Caco-2 (cell line): ENCODE measurements around the gene CDKN2B. TPM values are rescaled to one million over a fixed set of nuclear protein-coding genes. Genes with fewer than 3 reads are reported as not detected.

Source experiments
- BruUV-seq: library from RNA; stranded (reverse); fragments of 400-500 nt; replicated peaks from 2 replicates; lab custom pipeline; 2021; lab: Mats Ljungman, UMichigan
- CTCF ChIA-PET: fragments of 300-600 bp; sonication (Branson Sonifier 250); formaldehyde crosslinking; loops from one replicate; lab custom pipeline; 2022; ENCODE audit warnings: antibody characterized with exemption; lab: Charles Lee
- POLR2A ChIA-PET: fragments of 300-600 bp; sonication (Branson Sonifier 250); formaldehyde crosslinking; loops from one replicate; lab custom pipeline; 2022; ENCODE audit warnings: antibody characterized with exemption; lab: Charles Lee
- DNase-seq, 2 experiments: peaks; one replicate each; pipeline versions ENCODE4 v3.0.0 to v3.0.0-alpha.2; 2020 to 2022
- H3K27me3 ChIP-seq: replicated peaks from 2 replicates; pipeline ENCODE4 v1.6.0; 2011; ENCODE audit warnings: low read length; ENCODE audit not compliant: control insufficient read depth, insufficient read depth
- H3K36me3 ChIP-seq: 2 replicates; pipeline ENCODE4 v1.5.1; 2011; ENCODE audit warnings: low read length; ENCODE audit not compliant: control insufficient read depth, insufficient read depth
- H3K4me1 ChIP-seq: fragments of 250-450 bp; sonication (Bioruptor Pico); 2 replicates; pipeline ENCODE4 v1.5.1; 2020; ENCODE audit warnings: mild to moderate bottlenecking
- H3K4me3 ChIP-seq: 2 replicates; pipeline ENCODE4 v1.5.1; 2011; ENCODE audit warnings: low read depth, mild to moderate bottlenecking, control low read depth, low read length
- H3K9me3 ChIP-seq: fragments of 250-450 bp; sonication (Bioruptor Pico); 2 replicates; pipeline ENCODE4 v1.5.1; 2020; ENCODE audit warnings: mild to moderate bottlenecking, moderate library complexity
- H3K27ac Mint-ChIP-seq: one replicate; pipeline ENCODE4 v1.8.0; 2022; ENCODE audit warnings: mixed read lengths; ENCODE audit not compliant: unreplicated experiment
- H3K27me3 Mint-ChIP-seq: one replicate; pipeline ENCODE4 v1.8.0; 2022; ENCODE audit warnings: mixed read lengths; ENCODE audit not compliant: insufficient read depth, unreplicated experiment
- H3K36me3 Mint-ChIP-seq: one replicate; pipeline ENCODE4 v1.8.0; 2022; ENCODE audit warnings: mild to moderate bottlenecking, mixed read lengths; ENCODE audit not compliant: insufficient read depth, unreplicated experiment
- H3K4me1 Mint-ChIP-seq: one replicate; pipeline ENCODE4 v1.8.0; 2022; ENCODE audit warnings: low read depth, mixed read lengths; ENCODE audit not compliant: unreplicated experiment
- H3K4me3 Mint-ChIP-seq: one replicate; pipeline ENCODE4 v1.8.0; 2022; ENCODE audit warnings: mild to moderate bottlenecking, moderate library complexity, mixed read lengths; ENCODE audit not compliant: unreplicated experiment
- H3K9me3 Mint-ChIP-seq: one replicate; pipeline ENCODE4 v1.8.0; 2022; ENCODE audit warnings: mixed read lengths; ENCODE audit not compliant: unreplicated experiment
- CTCF ChIP-seq, 2 experiments: fragments of 200-600 bp in 1 of 2; IDR thresholded peaks; 1 replicate in 1 of 2; 2 replicates in 1 of 2; pipeline versions ENCODE4 v1.5.1 to v1.8.0; 2011 to 2022; ENCODE audit warnings: antibody characterized with exemption in 1 of 2, control low read depth in 1 of 2, inconsistent platforms in 1 of 2, low read depth in 1 of 2, low read length in 1 of 2, mild to moderate bottlenecking in 1 of 2, moderate library complexity in 1 of 2; ENCODE audit not compliant: insufficient read depth in 1 of 2, severe bottlenecking in 1 of 2, unreplicated experiment in 1 of 2
- intact Hi-C: fragments of 100-400 bp; cut with micrococcal nuclease; formaldehyde crosslinking; loops from one replicate; pipeline ENCODE4 v1.10.0; 2022; ENCODE audit not compliant: unreplicated experiment
- total RNA-seq: library from RNA; stranded (reverse); gene quantifications from 2 replicates; pipeline ENCODE4 v1.2.3, GENCODE V29; 2022

CDKN2B gene
- total RNA-seq, 1 experiment from 2014 or later: 7.6 TPM

- Histone ChIP-seq H3K27me3 (no peaks in the 10 kb centered on the region), H3K4me1 (no peaks in the 10 kb centered on the region), H3K36me3 (no peaks in the 10 kb centered on the region), H3K9me3 (no peaks in the 10 kb centered on the region), H3K4me3 (no peak overlapping the region)
- Mint-ChIP-seq H3K36me3 (peaks cover 5% of the 10 kb centered on the region), H3K27me3 (no peaks in the 10 kb centered on the region), H3K4me1 (no peaks in the 10 kb centered on the region), H3K27ac (no peak overlapping the region), H3K9me3 (no peaks in the 10 kb centered on the region), H3K4me3 (no peak overlapping the region)
- POLR2A ChIA-PET: no interaction called here
- intact Hi-C loops: loop anchor here (10.0 kb wide), 1 partner anchor 91 kb away; no protein-coding TSS in a partner anchor
- CTCF ChIA-PET: no interaction called here
- BruUV-seq: no TSS peak
- TF ChIP-seq CTCF (IDR thresholded peaks at IDR 0.05; ENCODE audit: insufficient read depth in 1 of 2, low read depth in 1 of 2, low read length in 1 of 2, severe bottlenecking in 1 of 2, unreplicated experiment in 1 of 2): no peak
- DNase-seq: no peak
Observed at GRCh38 chr9:21966140-21966851, 42.8 kb downstream of the CDKN2B start.

- TF ChIP-seq CTCF (IDR thresholded peaks at IDR 0.05; ENCODE audit: insufficient read depth in 1 of 2, low read depth in 1 of 2, low read length in 1 of 2, severe bottlenecking in 1 of 2, unreplicated experiment in 1 of 2): peak; percentile 26 to 74
- Mint-ChIP-seq H3K4me1 (no peaks in the 10 kb centered on the region), H3K27ac (no peak overlapping the region), H3K36me3 (peaks cover 5% of the 10 kb centered on the region), H3K4me3 (peak overlapping the region; percentile 66), H3K27me3 (no peaks in the 10 kb centered on the region), H3K9me3 (no peaks in the 10 kb centered on the region)
- no peaks in the 10 kb centered on the region for H3K4me1 ChIP-seq
- intact Hi-C loops: loop anchor here (1.0 to 10.0 kb wide), 2 partner anchors 91 to 152 kb away; no protein-coding TSS in a partner anchor
- H3K36me3 ChIP-seq: no peaks in the 10 kb centered on the region
- no peaks in the 10 kb centered on the region for H3K9me3 ChIP-seq
- H3K4me3 ChIP-seq: peak overlapping the region; percentile 59
- peak; percentile 77 to 79 for DNase-seq
- H3K27me3 ChIP-seq: no peaks in the 10 kb centered on the region
- TSS peak; percentile 59 for BruUV-seq
- ChIA-PET POLR2A (no interaction called here), CTCF (no interaction called here)
Observed at GRCh38 chr9:21965401-21965951, 43.6 kb downstream of the CDKN2B start.

GRCh38 chr9:21964925-21965385 is 44.1 kb downstream of the CDKN2B start:
- H3K9me3 ChIP-seq: no peaks in the 10 kb centered on the region
- Mint-ChIP-seq H3K27me3 (no peaks in the 10 kb centered on the region), H3K4me3 (peak overlapping the region; percentile 66), H3K27ac (no peak overlapping the region), H3K9me3 (no peaks in the 10 kb centered on the region), H3K36me3 (peaks cover 4% of the 10 kb centered on the region), H3K4me1 (no peaks in the 10 kb centered on the region)
- no TSS peak for BruUV-seq
- no peaks in the 10 kb centered on the region for H3K27me3 ChIP-seq
- H3K36me3 ChIP-seq: no peaks in the 10 kb centered on the region
- peak overlapping the region; percentile 59 for H3K4me3 ChIP-seq
- intact Hi-C loops: loop anchor here (1.0 to 10.0 kb wide), 2 partner anchors 90 to 152 kb away; no protein-coding TSS in a partner anchor
- no peak for TF ChIP-seq CTCF (IDR thresholded peaks at IDR 0.05; ENCODE audit: insufficient read depth in 1 of 2, low read depth in 1 of 2, low read length in 1 of 2, severe bottlenecking in 1 of 2, unreplicated experiment in 1 of 2)
- POLR2A ChIA-PET: no interaction called here
- CTCF ChIA-PET: interaction anchor here (0.7 kb wide), 1 partner anchor 473 kb away, joined by 3 read pairs; no protein-coding TSS in a partner anchor
- DNase-seq: peak in 1 of 2 experiments; percentile 28
- no peaks in the 10 kb centered on the region for H3K4me1 ChIP-seq
